H1 (cell line): ENCODE measurements around the gene DPM3. TPM values are rescaled to one million over a fixed set of nuclear protein-coding genes. Genes with fewer than 3 reads are reported as not detected.

Source experiments
- CTCF ChIA-PET: fragments of 300-600 bp; sonication (Branson Sonifier 250); formaldehyde crosslinking; loops from one replicate; lab custom pipeline; 2021; ENCODE audit not compliant: partially characterized antibody; lab: Charles Lee
- POLR2A ChIA-PET: fragments of 300-600 bp; sonication (Branson Sonifier 250); formaldehyde crosslinking; loops from one replicate; lab custom pipeline; 2021; ENCODE audit warnings: inconsistent platforms; ENCODE audit not compliant: partially characterized antibody; lab: Charles Lee
- DNase-seq, 2 experiments: peaks; one replicate each; pipeline versions ENCODE4 v3.0.0 to v3.0.0-alpha.2; 2010 to 2022; ENCODE audit warnings: low spot score in 2 of 2, low read depth in 1 of 2, mixed read lengths in 1 of 2
- FAIRE-seq: peaks from 2 replicates; lab custom pipeline; 2011; peaks lifted over from hg19 to GRCh38; lab: Jason Lieb, UNC
- H2AFZ ChIP-seq: 2 replicates; pipeline ENCODE4 v1.8.1; 2012; ENCODE audit warnings: low read length, inconsistent platforms
- H2AK5ac ChIP-seq: 2 replicates; pipeline ENCODE4 v1.6.1; 2013; ENCODE audit warnings: low read depth, low read length
- H2BK120ac ChIP-seq: replicated peaks from 2 replicates; pipeline ENCODE3; 2013; ENCODE audit warnings: low read depth, low read length, inconsistent platforms
- H2BK12ac ChIP-seq: 2 replicates; pipeline ENCODE4 v1.6.1; 2013; ENCODE audit warnings: low read depth, low read length
- H2BK15ac ChIP-seq: 2 replicates; pipeline ENCODE4 v1.6.1; 2013; ENCODE audit warnings: low read length
- H2BK20ac ChIP-seq: 2 replicates; pipeline ENCODE4 v1.6.1; 2013; ENCODE audit warnings: low read length
- H2BK5ac ChIP-seq: 2 replicates; pipeline ENCODE4 v1.6.1; 2013; ENCODE audit warnings: low read depth, low read length
- H3K14ac ChIP-seq: 2 replicates; pipeline ENCODE4 v1.6.1; 2013; ENCODE audit warnings: inconsistent platforms; ENCODE audit not compliant: insufficient read length
- H3K18ac ChIP-seq: 2 replicates; pipeline ENCODE4 v1.6.1; 2013; ENCODE audit warnings: low read length; ENCODE audit errors: extremely low read depth
- H3K23ac ChIP-seq: 2 replicates; pipeline ENCODE4 v1.6.1; 2013; ENCODE audit warnings: inconsistent platforms; ENCODE audit not compliant: insufficient read length
- H3K23me2 ChIP-seq: 2 replicates; pipeline ENCODE4 v1.6.1; 2013; ENCODE audit warnings: low read depth, low read length
- H3K27ac ChIP-seq: 2 replicates; pipeline ENCODE4 v1.6.1; 2011; ENCODE audit warnings: low read depth, low read length, inconsistent platforms
- H3K27me3 ChIP-seq, 4 experiments: replicated peaks in 1 of 4; 1 replicate in 1 of 4; 2 replicates in 3 of 4; pipeline versions ENCODE4 v1.6.1 to v1.8.1; 2011 to 2013; ENCODE audit warnings: low read length in 3 of 4, mild to moderate bottlenecking in 3 of 4, inconsistent platforms in 2 of 4, mixed read lengths in 2 of 4, moderate library complexity in 1 of 4; ENCODE audit not compliant: control insufficient read depth in 3 of 4, insufficient read depth in 3 of 4; ENCODE audit errors: extremely low read depth in 1 of 4
- H3K36me3 ChIP-seq, 4 experiments: 2 replicates each; pipeline versions ENCODE4 v1.6.1 to v1.8.1; 2011 to 2013; ENCODE audit warnings: mild to moderate bottlenecking in 4 of 4, low read length in 3 of 4, moderate library complexity in 2 of 4, control low read depth in 1 of 4, inconsistent platforms in 1 of 4; ENCODE audit not compliant: insufficient read depth in 4 of 4, control insufficient read depth in 2 of 4
- H3K4ac ChIP-seq: replicated peaks from 2 replicates; pipeline ENCODE3; 2013; ENCODE audit warnings: low read length, low read depth, mixed read lengths, inconsistent platforms; ENCODE audit not compliant: insufficient read length
- H3K4me1 ChIP-seq, 4 experiments: replicated peaks in 1 of 4; 1 replicate in 1 of 4; 2 replicates in 3 of 4; pipeline versions ENCODE4 v1.6.1 to v1.8.1; 2011 to 2013; ENCODE audit warnings: low read length in 3 of 4, inconsistent platforms in 2 of 4, mixed read lengths in 1 of 4; ENCODE audit not compliant: insufficient read depth in 4 of 4, control insufficient read depth in 3 of 4
- H3K4me2 ChIP-seq, 2 experiments: 2 replicates each; pipeline versions ENCODE4 v1.6.1 to v1.8.1; 2011 to 2013; ENCODE audit warnings: low read depth in 2 of 2, low read length in 2 of 2, control low read depth in 1 of 2, inconsistent platforms in 1 of 2, mild to moderate bottlenecking in 1 of 2; ENCODE audit not compliant: insufficient read depth in 1 of 2
- H3K4me3 ChIP-seq, 4 experiments: fragments of 200-600, 300-600 bp in 1 of 4; sonication (generic), shearing (Covaris generic), sonication (Bioruptor Twin) in 1 of 4; 2 replicates each; pipeline versions ENCODE4 v1.5.1 to v1.8.1; 2011 to 2016; ENCODE audit warnings: low read length in 4 of 4, low read depth in 3 of 4, control low read depth in 2 of 4, inconsistent platforms in 2 of 4, mild to moderate bottlenecking in 2 of 4, mixed read lengths in 1 of 4, moderate library complexity in 1 of 4; ENCODE audit not compliant: insufficient read depth in 2 of 4; ENCODE audit errors: extremely low read depth in 1 of 4
- H3K56ac ChIP-seq: replicated peaks from 2 replicates; pipeline ENCODE3; 2013; ENCODE audit warnings: low read depth, mild to moderate bottlenecking, mixed read lengths, low read length, inconsistent platforms; ENCODE audit not compliant: insufficient read length
- H3K79me1 ChIP-seq: 2 replicates; pipeline ENCODE4 v1.6.1; 2013; ENCODE audit warnings: low read depth, low read length, control low read depth
- H3K79me2 ChIP-seq, 2 experiments: 2 replicates each; pipeline versions ENCODE4 v1.6.1 to v1.8.1; 2012 to 2013; ENCODE audit warnings: low read length in 2 of 2, mild to moderate bottlenecking in 2 of 2, inconsistent platforms in 1 of 2; ENCODE audit not compliant: insufficient read depth in 2 of 2, control insufficient read depth in 1 of 2
- H3K9ac ChIP-seq, 4 experiments: replicated peaks in 1 of 4; 1 replicate in 1 of 4; 2 replicates in 3 of 4; pipeline versions ENCODE4 v1.6.1 to v1.8.1; 2011 to 2013; ENCODE audit warnings: low read depth in 3 of 4, low read length in 3 of 4, control low read depth in 2 of 4, mild to moderate bottlenecking in 2 of 4, moderate library complexity in 2 of 4, inconsistent platforms in 1 of 4; ENCODE audit errors: extremely low read depth in 1 of 4
- H3K9me3 ChIP-seq, 2 experiments: 2 replicates each; pipeline versions ENCODE4 v1.6.1 to v1.8.1; 2012 to 2013; ENCODE audit warnings: mild to moderate bottlenecking in 2 of 2, moderate library complexity in 2 of 2, control low read depth in 1 of 2, inconsistent platforms in 1 of 2, low read depth in 1 of 2, low read length in 1 of 2, mixed read lengths in 1 of 2; ENCODE audit not compliant: insufficient read depth in 2 of 2
- H4K20me1 ChIP-seq, 2 experiments: replicated peaks in 1 of 2; 2 replicates each; pipeline versions ENCODE3 to v1.8.1; 2011 to 2013; ENCODE audit warnings: inconsistent platforms in 2 of 2, low read length in 2 of 2, mild to moderate bottlenecking in 1 of 2; ENCODE audit not compliant: insufficient read depth in 2 of 2, control insufficient read depth in 1 of 2
- H4K5ac ChIP-seq: 2 replicates; pipeline ENCODE4 v1.6.1; 2013; ENCODE audit warnings: low read length, low read depth, mixed read lengths, inconsistent platforms; ENCODE audit not compliant: insufficient read length
- H4K8ac ChIP-seq: 2 replicates; pipeline ENCODE4 v1.8.0; 2013; ENCODE audit warnings: mild to moderate bottlenecking, moderate library complexity, low read length, inconsistent platforms; ENCODE audit not compliant: insufficient read depth; ENCODE audit errors: extremely low read depth
- H4K91ac ChIP-seq: replicated peaks from 2 replicates; pipeline ENCODE3; 2013; ENCODE audit warnings: low read length, mixed read lengths, inconsistent platforms; ENCODE audit not compliant: insufficient read length
- BACH1 ChIP-seq: IDR thresholded peaks from 2 replicates; pipeline ENCODE4 v1.6.1; 2012; ENCODE audit warnings: low read length, improper control_type of control experiment
- CBX5 ChIP-seq: fragments of 300-800, 300-1000 bp; sonication (generic); IDR thresholded peaks from 2 replicates; pipeline ENCODE4 v1.7.1; 2016; ENCODE audit warnings: antibody characterized with exemption, low read length, low read depth
- EZH2 ChIP-seq: fragments of 200-600 bp; sonication (generic); IDR thresholded peaks from 2 replicates; pipeline ENCODE4 v1.7.1; 2012; ENCODE audit warnings: low read depth, mild to moderate bottlenecking, moderate library complexity, low read length, inconsistent platforms; ENCODE audit not compliant: severe bottlenecking
- HDAC2 ChIP-seq, 2 experiments: fragments of 300-600 bp in 1 of 2; sonication (generic) in 1 of 2; IDR thresholded peaks; 2 replicates each; pipeline ENCODE4 v1.6.1; 2011 to 2012; ENCODE audit warnings: low read depth in 2 of 2, low read length in 2 of 2, mild to moderate bottlenecking in 2 of 2, moderate library complexity in 2 of 2, borderline replicate concordance in 1 of 2, inconsistent platforms in 1 of 2
- JUND ChIP-seq: IDR thresholded peaks from 2 replicates; pipeline ENCODE4 v1.6.1; 2011; ENCODE audit warnings: mild to moderate bottlenecking, improper control_type of control experiment, low read length
- KDM5A ChIP-seq: fragments of 200-600 bp; IDR thresholded peaks from 2 replicates; pipeline ENCODE4 v1.7.1; 2012; ENCODE audit warnings: mild to moderate bottlenecking, low read length, inconsistent platforms, mixed read lengths
- MAFK ChIP-seq: IDR thresholded peaks from 2 replicates; pipeline ENCODE4 v1.6.1; 2012; ENCODE audit warnings: low read depth, mild to moderate bottlenecking, improper control_type of control experiment, low read length
- POLR2A ChIP-seq, 2 experiments: IDR thresholded peaks; 1 replicate in 1 of 2; 2 replicates in 1 of 2; pipeline ENCODE4 v1.6.1; 2011; ENCODE audit warnings: low read depth in 2 of 2, low read length in 2 of 2, mild to moderate bottlenecking in 2 of 2; ENCODE audit errors: control extremely low read depth in 1 of 2
- RFX5 ChIP-seq: IDR thresholded peaks from 2 replicates; pipeline ENCODE4 v1.6.1; 2011; ENCODE audit warnings: low read depth, low read length, improper control_type of control experiment, borderline replicate concordance
- SIN3A ChIP-seq, 2 experiments: IDR thresholded peaks in 1 of 2; conservative IDR thresholded peaks in 1 of 2; 2 replicates each; pipeline ENCODE4 v1.6.1; 2011 to 2012; ENCODE audit warnings: low read length in 2 of 2, improper control_type of control experiment in 1 of 2, low read depth in 1 of 2, mild to moderate bottlenecking in 1 of 2
- SRF ChIP-seq: IDR thresholded peaks from 2 replicates; pipeline ENCODE4 v1.6.1; 2011; ENCODE audit warnings: mild to moderate bottlenecking, low read depth, low read length, moderate library complexity
- SUZ12 ChIP-seq: fragments of 200-600 bp; sonication (generic); IDR thresholded peaks from 2 replicates; pipeline ENCODE4 v1.6.1; 2012; ENCODE audit warnings: mild to moderate bottlenecking, inconsistent platforms, low read length, moderate library complexity, mixed read lengths
- TAF7 ChIP-seq: optimal IDR thresholded peaks from 2 replicates; pipeline ENCODE3; 2011; ENCODE audit warnings: low read depth, mild to moderate bottlenecking, inconsistent platforms, low read length, moderate library complexity, borderline replicate concordance
- TCF12 ChIP-seq: IDR thresholded peaks from 2 replicates; pipeline ENCODE4 v1.6.1; 2011; ENCODE audit warnings: low read depth, mild to moderate bottlenecking, low read length
- ZNF274 ChIP-seq: IDR thresholded peaks from 2 replicates; pipeline ENCODE4 v1.7.0; 2012; ENCODE audit warnings: low read length, borderline replicate concordance; ENCODE audit errors: extremely low read depth
- WGBS, 2 experiments: shearing (Covaris generic) in 1 of 2; methylation state at CpG; one replicate each; pipeline versions ENCODE4 v1.1.6 to v1.1.7; 2013 to 2015; ENCODE audit warnings: low lambda C conversion rate in 2 of 2, mixed read lengths in 2 of 2, inconsistent platforms in 1 of 2, low coverage in 1 of 2, missing lambda C conversion rate in 1 of 2; ENCODE audit not compliant: insufficient replicate concordance in 2 of 2, insufficient coverage in 1 of 2, insufficient read length in 1 of 2; ENCODE audit errors: extremely low coverage in 1 of 2, missing lambda C conversion rate in 1 of 2; 5-methylcytosine and 5-hydroxymethylcytosine counted together
- polyA plus RNA-seq, 7 experiments: library from polyadenylated mRNA; depleted of rRNA in 3 of 7; stranded (reverse) in 5 of 7; unstranded in 2 of 7; fragments of >200 nt in 5 of 7; fragments of 200-250 nt in 2 of 7; gene quantifications; 1 replicate in 5 of 7; 2 replicates in 1 of 7; 4 replicates in 1 of 7; pipeline versions ENCODE4 v1.2.1 to v1.2.3, GENCODE V29; 2011 to 2013; ENCODE audit warnings: missing spikeins in 2 of 7, mixed read lengths in 2 of 7
- total RNA-seq: library from RNA; stranded (reverse); fragmentation: NEBNext Ultra II Directional; extraction: Animal tissue kit (Norgen Biotek cat#: 25700); gene quantifications from 2 replicates; pipeline ENCODE4 v1.2.1, GENCODE V29; 2021

The DPM3 gene
- total and polyA plus RNA-seq, 2 of the 8 experiments (the other 6 are each of a cell fraction or from before 2014, with no cell fraction given) = 44.8 to 227 TPM

DNA sequence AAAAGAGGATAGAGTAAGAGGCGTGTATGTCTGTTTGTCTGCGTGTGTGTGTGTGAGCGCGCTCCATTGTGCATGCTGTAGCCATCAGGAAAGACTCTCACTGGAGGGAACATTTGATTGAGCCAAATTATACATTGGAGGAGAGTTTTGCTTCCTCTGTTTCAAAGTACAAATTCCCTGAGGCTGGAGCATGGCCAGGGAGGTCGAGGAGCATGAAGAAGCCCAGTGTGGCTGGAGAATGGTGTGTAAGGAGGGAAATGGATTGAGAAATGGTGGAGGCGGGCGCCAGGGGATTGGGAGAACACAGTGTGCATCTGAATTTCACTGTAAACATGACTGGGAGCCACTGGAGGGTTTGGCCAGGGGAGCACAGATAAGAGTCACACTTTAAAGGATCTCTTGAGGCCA lies 34.7 kb downstream of the DPM3 start:
- H3K9ac ChIP-seq = no peak overlapping the region
- H3K4me3 ChIP-seq = no peak overlapping the region
- no peak for FAIRE-seq
- H2BK5ac ChIP-seq = no peak overlapping the region
- no peak overlapping the region for H2BK20ac ChIP-seq
- no peak overlapping the region for H3K4me2 ChIP-seq
- H3K79me1 ChIP-seq = no peaks in the 10 kb centered on the region
- H2BK120ac ChIP-seq = no peak overlapping the region
- no peak overlapping the region for H2AK5ac ChIP-seq
- no peak overlapping the region for H2BK15ac ChIP-seq
- H3K18ac ChIP-seq = no peak overlapping the region
- H4K8ac ChIP-seq = no peak overlapping the region
- H3K27ac ChIP-seq = no peak overlapping the region
- no peaks in the 10 kb centered on the region for H3K23me2 ChIP-seq
- H3K27me3 ChIP-seq = no peaks in the 10 kb centered on the region
- H2BK12ac ChIP-seq = no peak overlapping the region
- H3K14ac ChIP-seq = no peak overlapping the region
- H3K36me3 ChIP-seq = no peaks in the 10 kb centered on the region
- POLR2A ChIA-PET = interaction anchor here (0.6 kb wide), 1 partner anchor 836 kb away, joined by 3 read pairs; no protein-coding TSS in a partner anchor
- WGBS, 2 experiments = 84% methylated on average over 7 of the region's 7 CpGs; no CpG with 5 or more reads in 1 of the 2 experiments
- 0 out of 2 replicates have a peak overlapping the region, but pooled peaks have one; percentile 0 for H2AFZ ChIP-seq
- H3K56ac ChIP-seq = no peak overlapping the region
- H3K9me3 ChIP-seq = no peaks in the 10 kb centered on the region
- CTCF ChIA-PET = interaction anchor here (0.9 to 3.5 kb wide), 8 partner anchors 9 to 150 kb away, joined by 3 to 29 read pairs (median 6); partner anchors contain the start of genes KRTCAP2 and PBXIP1
- H3K4me1 ChIP-seq = no peaks in the 10 kb centered on the region
- H3K79me2 ChIP-seq = no peaks in the 10 kb centered on the region
- H4K91ac ChIP-seq = no peak overlapping the region
- peaks cover 0 to 4% of the 10 kb centered on the region in 2 experiments for H4K20me1 ChIP-seq
- DNase-seq = no peak
- no peak overlapping the region for H3K4ac ChIP-seq
- H4K5ac ChIP-seq = no peak overlapping the region
- H3K23ac ChIP-seq = no peak overlapping the region
- TF ChIP-seq CBX5 = no peak
- no peak for TF ChIP-seq SRF
- TF ChIP-seq TCF12 = no peak
- no peak for TF ChIP-seq HDAC2 (IDR thresholded peaks at IDR 0.05; ENCODE audit: borderline replicate concordance in 1 of 2, low read depth in 2 of 2, low read length in 2 of 2)
- no peak for TF ChIP-seq JUND
- TF ChIP-seq EZH2 = no peak
- TF ChIP-seq BACH1 = no peak
- no peak for TF ChIP-seq KDM5A
- TF ChIP-seq MAFK = no peak
- TF ChIP-seq ZNF274 = no peak
- TF ChIP-seq POLR2A (IDR thresholded peaks at IDR 0.05; ENCODE audit: control extremely low read depth in 1 of 2, low read depth in 2 of 2, low read length in 2 of 2) = no peak
- no peak for TF ChIP-seq TAF7
- no peak for TF ChIP-seq SIN3A (conservative IDR thresholded peaks at IDR 0.05 in 1 of 2, IDR thresholded peaks at IDR 0.05 in 1 of 2; ENCODE audit: low read depth in 1 of 2, low read length in 2 of 2)
- TF ChIP-seq SUZ12 = no peak
- no peak for TF ChIP-seq RFX5
